RWPE2 (cell line): Measurements from ENCODE around the gene ASXL3.

Source experiments
- ATAC-seq: fragments of 200-7000 bp; cut with Tn5 transposase; 3 replicates; pipeline ENCODE4 v1.9.1; 2021; ENCODE audit warnings: low read depth
- DNase-seq: peaks from one replicate; pipeline ENCODE4 v3.0.0-alpha.2; 2020; ENCODE audit warnings: low spot score
- H3K27ac ChIP-seq: fragments of 450-650 bp; 2 replicates; pipeline ENCODE4 v1.5.1; 2017; ENCODE audit warnings: mild to moderate bottlenecking; ENCODE audit not compliant: poor library complexity, severe bottlenecking
- H3K27me3 ChIP-seq: fragments of 250-450 bp; sonication (Bioruptor Pico); 2 replicates; pipeline ENCODE4 v1.5.1; 2021; ENCODE audit warnings: mild to moderate bottlenecking, moderate library complexity; ENCODE audit not compliant: insufficient read depth, poor library complexity, severe bottlenecking
- H3K36me3 ChIP-seq: fragments of 250-450 bp; sonication (Bioruptor Pico); 2 replicates; pipeline ENCODE4 v1.5.1; 2020; ENCODE audit warnings: low read depth, mild to moderate bottlenecking, moderate library complexity
- H3K4me1 ChIP-seq: fragments of 250-450 bp; sonication (Bioruptor Pico); 2 replicates; pipeline ENCODE4 v1.5.1; 2021; ENCODE audit warnings: mild to moderate bottlenecking, moderate library complexity; ENCODE audit not compliant: insufficient read depth, poor library complexity, severe bottlenecking
- H3K4me3 ChIP-seq: fragments of 250-450 bp; sonication (Bioruptor Pico); 2 replicates; pipeline ENCODE4 v1.5.1; 2021; ENCODE audit warnings: mild to moderate bottlenecking, moderate library complexity; ENCODE audit not compliant: severe bottlenecking
- H3K9me3 ChIP-seq: fragments of 250-450 bp; sonication (Bioruptor Pico); 2 replicates; pipeline ENCODE4 v1.5.1; 2021; ENCODE audit warnings: mild to moderate bottlenecking, moderate library complexity; ENCODE audit not compliant: severe bottlenecking
- CTCF ChIP-seq: fragments of 450-650 bp; IDR thresholded peaks from one replicate; pipeline ENCODE4 v1.5.1; 2017; ENCODE audit warnings: mild to moderate bottlenecking, moderate library complexity; ENCODE audit not compliant: poor library complexity, severe bottlenecking

ASXL3 gene

GRCh38 chr18:33673689-33674088 lies 95.7 kb downstream of the ASXL3 start:
- ATAC-seq (no peak), DNase-seq (no peak)
- no peaks in the 10 kb centered on the region for H3K4me1 ChIP-seq
- H3K27me3 ChIP-seq = peaks cover 4% of the 10 kb centered on the region
- TF ChIP-seq CTCF = no peak
- H3K4me3 ChIP-seq = no peak overlapping the region
- no peaks in the 10 kb centered on the region for H3K36me3 ChIP-seq
- no peak overlapping the region for H3K27ac ChIP-seq
- H3K9me3 ChIP-seq = no peaks in the 10 kb centered on the region

GRCh38 chr18:33676593-33676992 lies 98.6 kb downstream of the ASXL3 start:
- no peak overlapping the region for H3K4me3 ChIP-seq
- ATAC-seq (no peak), DNase-seq (no peak)
- H3K27me3 ChIP-seq = no peaks in the 10 kb centered on the region
- H3K4me1 ChIP-seq = no peaks in the 10 kb centered on the region
- no peaks in the 10 kb centered on the region for H3K9me3 ChIP-seq
- TF ChIP-seq CTCF = no peak
- H3K27ac ChIP-seq = no peak overlapping the region
- H3K36me3 ChIP-seq = no peaks in the 10 kb centered on the region

GRCh38 chr18:33677891-33678290 lies 99.9 kb downstream of the ASXL3 start:
- no peak for TF ChIP-seq CTCF

GRCh38 chr18:33682436-33682835 lies 104.4 kb downstream of the ASXL3 start:
- Histone ChIP-seq H3K4me1 (no peaks in the 10 kb centered on the region), H3K27me3 (no peaks in the 10 kb centered on the region), H3K36me3 (no peaks in the 10 kb centered on the region), H3K4me3 (no peak overlapping the region), H3K27ac (no peak overlapping the region), H3K9me3 (no peaks in the 10 kb centered on the region)
- TF ChIP-seq CTCF = no peak
- no peak for DNase-seq
- ATAC-seq = no peak

More at GRCh38 chr18:33677891-33678290, 99.9 kb downstream of the ASXL3 start:
- Histone ChIP-seq H3K9me3 (no peaks in the 10 kb centered on the region), H3K27me3 (no peaks in the 10 kb centered on the region), H3K36me3 (no peaks in the 10 kb centered on the region), H3K4me1 (no peaks in the 10 kb centered on the region), H3K27ac (no peak overlapping the region), H3K4me3 (no peak overlapping the region)
- no peak for DNase-seq
- no peak for ATAC-seq

GRCh38 chr18:33694593-33694992 lies 116.6 kb downstream of the ASXL3 start:
- DNase-seq = no peak
- no peaks in the 10 kb centered on the region for H3K9me3 ChIP-seq
- no peak for TF ChIP-seq CTCF
- H3K4me1 ChIP-seq = no peaks in the 10 kb centered on the region
- H3K27me3 ChIP-seq = no peaks in the 10 kb centered on the region
- no peak overlapping the region for H3K4me3 ChIP-seq
- H3K27ac ChIP-seq = no peak overlapping the region
- no peak for ATAC-seq
- H3K36me3 ChIP-seq = no peaks in the 10 kb centered on the region
